CD4-positive, CD25-positive, alpha-beta regulatory T cell (primary cell): Measurements from ENCODE around the gene DES. TPM values are rescaled to one million over a fixed set of nuclear protein-coding genes. Genes with fewer than 3 reads are reported as not detected.

Experiments used
- ATAC-seq, 2 donors: fragments of 150-1000 bp; cut with Tn5 transposase; one replicate each; pipeline ENCODE4 v1.10.0; 2021; ENCODE audit warnings: low read depth in 2 of 2, moderate number of reproducible peaks in 2 of 2, moderate library complexity in 1 of 2
- DNase-seq, 3 donors: peaks; one replicate each; pipeline versions ENCODE4 v3.0.0 to v3.0.0-alpha.2; 2012 to 2022; ENCODE audit warnings: mixed read lengths in 1 of 3
- H3K27ac ChIP-seq: one replicate; pipeline ENCODE4 v1.7.0; 2013; ENCODE audit warnings: mild to moderate bottlenecking, low read length; ENCODE audit not compliant: insufficient read depth, poor library complexity, severe bottlenecking
- H3K27me3 ChIP-seq: one replicate; pipeline ENCODE4 v1.7.0; 2013; ENCODE audit warnings: low read length; ENCODE audit not compliant: control insufficient read depth, insufficient read depth
- H3K36me3 ChIP-seq: one replicate; pipeline ENCODE4 v1.7.0; 2013; ENCODE audit warnings: mild to moderate bottlenecking, low read length, moderate library complexity; ENCODE audit not compliant: control insufficient read depth, insufficient read depth
- H3K4me1 ChIP-seq: 2 replicates; pipeline ENCODE4 v1.7.0; 2013; ENCODE audit warnings: mild to moderate bottlenecking, low read length; ENCODE audit not compliant: insufficient read depth, control insufficient read depth, poor library complexity, severe bottlenecking
- H3K4me3 ChIP-seq: one replicate; pipeline ENCODE4 v1.7.0; 2013; ENCODE audit warnings: low read depth, mild to moderate bottlenecking, low read length, moderate library complexity
- H3K9me3 ChIP-seq, 2 experiments: 1 replicate in 1 of 2; 2 replicates in 1 of 2; pipeline ENCODE4 v1.7.0; 2013; ENCODE audit warnings: low read length in 2 of 2, mild to moderate bottlenecking in 1 of 2, moderate library complexity in 1 of 2; ENCODE audit not compliant: control insufficient read depth in 2 of 2
- H3K27ac Mint-ChIP-seq, 3 donors: one replicate each; pipeline ENCODE4 v1.8.0; 2020 to 2022; ENCODE audit warnings: mild to moderate bottlenecking in 3 of 3, mixed read lengths in 3 of 3, moderate library complexity in 2 of 3
- H3K27me3 Mint-ChIP-seq: one replicate; pipeline ENCODE4 v1.8.0; 2022; ENCODE audit warnings: mild to moderate bottlenecking, mixed read lengths
- H3K36me3 Mint-ChIP-seq: one replicate; pipeline ENCODE4 v1.8.0; 2020; ENCODE audit warnings: mixed read lengths
- H3K4me1 Mint-ChIP-seq, 4 donors: one replicate each; pipeline ENCODE4 v1.8.0; 2020 to 2022; ENCODE audit warnings: mixed read lengths in 4 of 4, mild to moderate bottlenecking in 1 of 4
- H3K4me3 Mint-ChIP-seq, 4 donors: one replicate each; pipeline ENCODE4 v1.8.0; 2020 to 2022; ENCODE audit warnings: mild to moderate bottlenecking in 4 of 4, mixed read lengths in 4 of 4, moderate library complexity in 3 of 4
- H3K9me3 Mint-ChIP-seq, 7 donors: one replicate each; pipeline ENCODE4 v1.8.0; 2020 to 2022; ENCODE audit warnings: mixed read lengths in 7 of 7, mild to moderate bottlenecking in 3 of 7, moderate library complexity in 2 of 7
- polyA plus RNA-seq, 4 donors: library from polyadenylated mRNA; unstranded; fragments of 300-500 nt; fragmentation: Illumina TruSeq; gene quantifications; one replicate each; pipeline ENCODE4 v1.2.3, GENCODE V29; 2021
- total RNA-seq: library from RNA; stranded (reverse); gene quantifications from one replicate; pipeline ENCODE4 v1.2.3, GENCODE V29; 2022

Gene DES
- total and polyA plus RNA-seq, 5 donors from 2014 or later = not detected

DNA sequence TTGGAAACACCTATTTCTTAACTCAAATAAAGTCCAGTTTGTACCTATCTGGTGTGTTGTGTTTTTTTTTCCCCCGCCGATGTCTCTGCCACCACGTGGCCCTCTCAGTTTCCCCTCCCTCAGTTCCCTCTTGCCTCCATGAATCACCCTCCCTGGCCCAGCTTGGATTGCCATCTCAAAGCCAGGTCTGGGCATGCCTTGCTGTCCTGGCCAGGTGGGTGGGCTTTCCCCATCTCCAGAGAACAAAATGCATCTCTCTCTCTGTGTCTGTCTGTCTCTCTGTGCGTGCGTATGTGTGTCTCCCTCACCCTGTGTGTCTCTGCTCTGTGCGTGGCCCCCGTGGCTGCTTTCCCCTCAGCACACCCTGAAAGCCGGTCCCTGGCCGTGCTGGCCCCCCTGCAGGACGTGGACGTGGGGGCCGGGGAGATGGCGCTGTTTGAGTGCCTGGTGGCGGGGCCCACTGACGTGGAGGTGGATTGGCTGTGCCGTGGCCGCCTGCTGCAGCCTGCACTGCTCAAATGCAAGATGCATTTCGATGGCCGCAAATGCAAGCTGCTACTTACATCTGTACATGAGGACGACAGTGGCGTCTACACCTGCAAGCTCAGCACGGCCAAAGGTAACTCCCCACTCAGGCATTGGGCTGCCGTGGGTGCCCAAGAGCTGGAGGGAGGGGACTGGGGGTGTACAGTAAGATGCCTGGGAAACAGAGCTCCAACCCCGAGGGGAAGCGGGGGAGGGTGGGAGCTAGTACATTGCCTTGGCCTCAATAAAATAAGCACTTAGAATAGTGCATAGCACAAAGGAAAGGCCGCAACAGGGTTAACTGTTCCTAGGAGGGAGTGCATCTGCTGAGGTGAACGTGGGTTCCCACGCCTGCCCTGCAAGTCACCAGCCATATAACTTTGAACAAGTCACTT, 48.9 kb downstream of the DES start:
- H3K9me3 Mint-ChIP-seq = no peaks in the 10 kb centered on the region
- H3K36me3 Mint-ChIP-seq = no peaks in the 10 kb centered on the region
- no peak overlapping the region for H3K27ac Mint-ChIP-seq

DNA sequence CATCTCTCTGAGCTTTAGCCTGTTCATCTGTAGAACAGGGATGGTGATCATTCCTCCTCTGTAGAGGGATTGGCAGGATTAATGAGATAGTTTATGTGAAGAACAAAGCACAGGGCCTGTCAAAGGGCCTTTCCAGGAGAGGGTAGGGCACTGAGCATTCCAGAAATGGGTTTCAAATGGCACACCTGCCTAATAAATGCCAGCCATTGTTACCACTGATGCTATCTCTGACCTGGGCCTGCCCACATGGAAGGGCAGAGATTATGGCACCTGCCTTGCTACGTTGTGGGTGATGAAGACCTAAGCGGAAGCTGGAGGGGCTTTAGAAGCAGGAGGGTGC, 49.5 kb downstream of the DES start:
- Mint-ChIP-seq H3K27me3 (peaks cover 6% of the 10 kb centered on the region), H3K9me3 (no peaks in the 10 kb centered on the region), H3K4me3 (no peak overlapping the region), H3K4me1 (no peaks in the 10 kb centered on the region), H3K27ac (no peak overlapping the region), H3K36me3 (no peaks in the 10 kb centered on the region)
- Histone ChIP-seq H3K4me3 (no peak overlapping the region), H3K36me3 (no peaks in the 10 kb centered on the region), H3K27ac (no peak overlapping the region), H3K27me3 (no peaks in the 10 kb centered on the region), H3K4me1 (no peaks in the 10 kb centered on the region), H3K9me3 (no peaks in the 10 kb centered on the region)
- ATAC-seq (no peak), DNase-seq (no peak)

More for the DNA sequence above, 48.9 kb downstream of the DES start:
- no peaks in the 10 kb centered on the region for H3K36me3 ChIP-seq
- Mint-ChIP-seq H3K4me3 (no peak overlapping the region), H3K27me3 (peaks cover 6% of the 10 kb centered on the region), H3K4me1 (no peaks in the 10 kb centered on the region)
- ATAC-seq (no peak), DNase-seq (no peak)
- no peaks in the 10 kb centered on the region for H3K4me1 ChIP-seq
- H3K27me3 ChIP-seq = no peaks in the 10 kb centered on the region
- no peak overlapping the region for H3K4me3 ChIP-seq
- no peak overlapping the region for H3K27ac ChIP-seq
- no peaks in the 10 kb centered on the region for H3K9me3 ChIP-seq

DNA sequence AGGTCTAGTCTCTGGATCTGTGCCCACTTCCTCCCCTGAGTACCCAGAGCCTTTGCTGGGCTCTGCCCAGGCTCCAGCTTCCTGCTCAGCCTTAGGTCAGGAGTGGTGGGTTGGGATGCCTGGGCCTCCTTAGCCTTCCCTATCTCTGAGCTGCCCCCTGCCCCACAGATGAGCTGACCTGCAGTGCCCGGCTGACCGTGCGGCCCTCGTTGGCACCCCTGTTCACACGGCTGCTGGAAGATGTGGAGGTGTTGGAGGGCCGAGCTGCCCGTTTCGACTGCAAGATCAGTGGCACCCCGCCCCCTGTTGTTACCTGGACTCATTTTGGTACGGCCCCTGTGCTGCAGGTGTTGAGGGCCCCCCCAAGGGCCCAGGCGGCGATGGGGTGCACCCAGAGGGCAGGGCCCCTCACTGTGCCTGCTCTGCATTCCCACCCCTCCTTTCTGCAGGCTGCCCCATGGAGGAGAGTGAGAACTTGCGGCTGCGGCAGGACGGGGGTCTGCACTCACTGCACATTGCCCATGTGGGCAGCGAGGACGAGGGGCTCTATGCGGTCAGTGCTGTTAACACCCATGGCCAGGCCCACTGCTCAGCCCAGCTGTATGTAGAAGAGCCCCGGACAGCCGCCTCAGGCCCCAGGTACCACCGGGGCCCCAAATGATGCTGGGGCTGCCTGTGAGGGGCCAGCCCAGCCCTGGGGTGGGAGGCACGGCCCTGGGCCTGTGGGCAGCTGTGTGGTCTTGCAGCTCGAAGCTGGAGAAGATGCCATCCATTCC, 50.4 kb downstream of the DES start:
- H3K4me1 Mint-ChIP-seq = no peaks in the 10 kb centered on the region
- no peak overlapping the region for H3K4me3 ChIP-seq
- no peaks in the 10 kb centered on the region for H3K27me3 ChIP-seq
- H3K36me3 ChIP-seq = no peaks in the 10 kb centered on the region
- H3K9me3 ChIP-seq = no peaks in the 10 kb centered on the region
- H3K27ac Mint-ChIP-seq = no peak overlapping the region
- H3K27me3 Mint-ChIP-seq = peaks cover 6% of the 10 kb centered on the region
- no peaks in the 10 kb centered on the region for H3K36me3 Mint-ChIP-seq
- no peaks in the 10 kb centered on the region for H3K9me3 Mint-ChIP-seq
- DNase-seq (no peak), ATAC-seq (no peak)
- no peak overlapping the region for H3K4me3 Mint-ChIP-seq
- no peak overlapping the region for H3K27ac ChIP-seq
- H3K4me1 ChIP-seq = no peaks in the 10 kb centered on the region

DNA sequence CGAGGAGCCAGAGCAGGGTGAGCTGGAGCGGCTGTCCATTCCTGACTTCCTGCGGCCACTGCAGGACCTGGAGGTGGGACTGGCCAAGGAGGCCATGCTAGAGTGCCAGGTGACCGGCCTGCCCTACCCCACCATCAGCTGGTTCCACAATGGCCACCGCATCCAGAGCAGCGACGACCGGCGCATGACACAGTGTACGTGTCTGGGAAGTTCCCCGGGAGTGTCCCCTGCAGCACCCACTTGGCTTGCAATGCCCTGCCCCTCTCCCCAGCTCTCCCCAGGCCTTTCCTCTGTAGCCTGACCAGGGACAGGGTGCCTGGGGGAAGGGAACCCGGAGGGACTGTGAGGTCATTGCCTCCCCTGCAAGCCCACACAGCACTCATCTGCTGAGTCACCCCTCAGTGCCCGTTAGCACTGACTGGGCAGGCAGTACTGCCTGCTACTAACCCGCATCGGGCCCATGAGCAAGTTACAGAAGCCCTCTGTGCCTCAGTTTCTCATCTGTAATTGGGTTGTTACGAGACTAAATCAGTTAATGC, 51.1 kb downstream of the DES start:
- H3K27me3 ChIP-seq = no peaks in the 10 kb centered on the region
- H3K36me3 ChIP-seq = no peaks in the 10 kb centered on the region
- no peaks in the 10 kb centered on the region for H3K9me3 Mint-ChIP-seq
- no peak overlapping the region for H3K27ac ChIP-seq
- H3K36me3 Mint-ChIP-seq = no peaks in the 10 kb centered on the region
- ATAC-seq (no peak), DNase-seq (no peak)
- H3K27ac Mint-ChIP-seq = no peak overlapping the region
- peaks cover 6% of the 10 kb centered on the region for H3K27me3 Mint-ChIP-seq
- no peak overlapping the region for H3K4me3 Mint-ChIP-seq
- H3K4me3 ChIP-seq = no peak overlapping the region
- no peaks in the 10 kb centered on the region for H3K4me1 Mint-ChIP-seq
- H3K9me3 ChIP-seq = no peaks in the 10 kb centered on the region
- no peaks in the 10 kb centered on the region for H3K4me1 ChIP-seq

DNA sequence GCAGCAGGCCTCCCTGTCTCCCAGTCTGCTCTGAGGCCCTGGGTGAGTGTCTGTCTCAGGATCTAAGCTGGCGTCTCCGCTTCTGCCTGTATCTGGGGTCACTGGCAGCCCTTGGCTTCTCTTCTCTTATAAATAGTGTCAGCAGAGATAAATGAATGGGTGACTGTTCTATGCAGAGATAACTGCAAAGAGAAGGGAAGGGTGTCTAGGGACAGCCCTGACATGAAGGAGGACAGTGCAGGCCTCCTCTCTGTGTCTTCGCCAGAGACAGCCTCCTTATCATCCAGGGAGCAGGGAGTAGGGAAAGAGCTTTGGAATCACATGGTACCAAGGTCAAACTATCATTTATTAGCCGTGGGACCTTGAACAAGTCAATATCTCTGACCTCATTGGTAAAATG, 52.3 kb downstream of the DES start:
- H3K36me3 ChIP-seq = no peaks in the 10 kb centered on the region
- no peak for DNase-seq
- no peak overlapping the region for H3K27ac ChIP-seq
- Mint-ChIP-seq H3K9me3 (no peaks in the 10 kb centered on the region), H3K4me1 (no peaks in the 10 kb centered on the region), H3K36me3 (no peaks in the 10 kb centered on the region), H3K27me3 (peaks cover 6% of the 10 kb centered on the region), H3K27ac (no peak overlapping the region), H3K4me3 (no peak overlapping the region)
- no peaks in the 10 kb centered on the region for H3K27me3 ChIP-seq
- H3K4me3 ChIP-seq = no peak overlapping the region
- no peak for ATAC-seq
- H3K4me1 ChIP-seq = no peaks in the 10 kb centered on the region
- no peaks in the 10 kb centered on the region for H3K9me3 ChIP-seq

DNA sequence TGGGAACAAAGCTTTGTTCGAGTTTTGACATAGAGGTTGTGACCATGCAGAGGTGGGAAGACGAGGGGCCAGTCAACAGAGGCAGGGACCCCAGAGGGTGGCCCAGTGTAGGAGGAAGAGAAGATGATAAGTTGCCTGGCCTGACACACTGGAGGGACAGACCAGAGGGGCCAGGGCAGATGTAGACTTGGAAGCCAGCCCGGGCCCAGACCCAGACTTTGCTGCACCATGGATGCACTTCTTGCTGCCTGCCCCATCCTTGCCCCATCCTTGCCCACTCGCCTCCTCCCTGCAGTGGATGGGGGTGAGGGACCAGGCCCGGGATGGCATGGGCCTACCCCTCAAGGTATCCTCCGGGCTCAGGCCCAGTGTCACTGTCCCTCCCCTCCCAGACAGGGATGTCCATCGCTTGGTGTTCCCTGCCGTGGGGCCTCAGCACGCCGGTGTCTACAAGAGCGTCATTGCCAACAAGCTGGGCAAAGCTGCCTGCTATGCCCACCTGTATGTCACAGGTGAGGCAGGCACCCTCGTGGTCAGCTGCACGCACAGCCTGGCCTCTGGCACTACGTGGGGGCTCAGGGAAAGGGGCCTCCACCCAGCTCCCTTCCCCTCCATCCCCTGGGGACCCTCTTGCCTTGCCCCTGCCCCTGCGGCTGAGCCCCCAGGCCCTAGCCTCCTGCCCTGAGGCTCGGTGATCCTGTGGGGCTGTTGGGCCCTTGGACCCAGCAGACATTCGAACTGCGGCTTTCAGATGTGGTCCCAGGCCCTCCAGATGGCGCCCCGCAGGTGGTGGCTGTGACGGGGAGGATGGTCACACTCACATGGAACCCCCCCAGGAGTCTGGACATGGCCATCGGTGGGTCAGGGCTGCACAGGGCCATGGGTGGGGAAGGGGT, 53.5 kb downstream of the DES start:
- Histone ChIP-seq H3K36me3 (no peaks in the 10 kb centered on the region), H3K27ac (no peak overlapping the region), H3K4me3 (no peak overlapping the region), H3K27me3 (no peaks in the 10 kb centered on the region), H3K4me1 (no peaks in the 10 kb centered on the region), H3K9me3 (no peaks in the 10 kb centered on the region)
- peaks cover 0 to 5% (median 0%) of the 10 kb centered on the region in 4 donors for H3K4me1 Mint-ChIP-seq
- no peak overlapping the region for H3K27ac Mint-ChIP-seq
- H3K9me3 Mint-ChIP-seq = no peaks in the 10 kb centered on the region
- DNase-seq (no peak), ATAC-seq (peak in 1 of 2 donors; percentile 16)
- H3K36me3 Mint-ChIP-seq = no peaks in the 10 kb centered on the region
- H3K4me3 Mint-ChIP-seq = no peak overlapping the region
- peaks cover 6% of the 10 kb centered on the region for H3K27me3 Mint-ChIP-seq

DNA sequence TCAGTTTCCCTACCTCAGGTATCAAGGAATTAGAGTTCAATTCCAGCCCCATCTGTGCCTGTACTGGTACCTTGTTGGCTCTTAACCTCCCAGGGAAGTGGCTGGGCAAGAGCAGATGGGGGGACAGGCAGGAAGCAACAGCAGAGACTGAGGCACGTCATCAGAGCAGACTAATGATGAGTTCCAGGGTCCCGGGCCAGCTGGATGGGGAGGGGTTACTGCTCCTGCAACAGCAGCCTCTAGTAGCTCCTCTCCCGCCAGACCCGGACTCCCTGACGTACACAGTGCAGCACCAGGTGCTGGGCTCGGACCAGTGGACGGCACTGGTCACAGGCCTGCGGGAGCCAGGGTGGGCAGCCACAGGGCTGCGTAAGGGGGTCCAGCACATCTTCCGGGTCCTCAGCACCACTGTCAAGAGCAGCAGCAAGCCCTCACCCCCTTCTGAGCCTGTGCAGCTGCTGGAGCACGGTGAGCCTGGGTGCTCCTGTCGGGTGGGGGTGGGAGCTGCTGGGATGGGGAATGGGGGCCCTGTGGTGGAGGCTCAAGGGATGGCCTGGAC, 54.5 kb downstream of the DES start:
- Mint-ChIP-seq H3K27me3 (peaks cover 6% of the 10 kb centered on the region), H3K4me3 (no peak overlapping the region), H3K36me3 (no peaks in the 10 kb centered on the region), H3K9me3 (no peaks in the 10 kb centered on the region), H3K4me1 (peaks cover 0 to 5% (median 0%) of the 10 kb centered on the region in 4 donors), H3K27ac (no peak overlapping the region)
- Histone ChIP-seq H3K9me3 (no peaks in the 10 kb centered on the region), H3K27ac (no peak overlapping the region), H3K36me3 (no peaks in the 10 kb centered on the region), H3K4me1 (no peaks in the 10 kb centered on the region), H3K4me3 (no peak overlapping the region), H3K27me3 (no peaks in the 10 kb centered on the region)
- DNase-seq (no peak), ATAC-seq (no peak)
